ENCODE results near the gene KDM4C. TPM values are rescaled to one million over a fixed set of nuclear protein-coding genes. Genes with fewer than 3 reads are reported as not detected.

The KDM4C gene
- total RNA-seq, 2 experiments from 2014 or later, result 49.4 to 50.0 TPM

DNA sequence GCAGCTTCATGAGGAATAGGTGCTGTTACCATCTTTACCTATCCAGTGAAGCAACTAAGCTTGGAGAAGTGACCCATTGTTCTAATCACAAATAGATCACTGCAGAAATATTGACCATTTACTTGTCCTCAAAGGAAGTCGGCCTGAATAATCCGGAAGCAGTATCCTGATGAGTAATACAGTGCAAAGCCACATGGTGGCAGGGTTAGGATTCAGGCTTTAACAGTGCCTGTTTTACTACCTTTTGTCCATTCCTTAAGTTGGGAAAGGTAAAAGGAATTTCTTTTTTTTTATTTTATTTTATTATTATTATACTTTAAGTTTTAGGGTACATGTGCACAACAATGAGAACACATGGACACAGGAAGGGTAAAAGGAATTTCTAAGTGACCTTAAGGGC lies 336.3 kb downstream of the KDM4C start:
- ChIA-PET CTCF (no interaction called here), POLR2A (no interaction called here)
- Mint-ChIP-seq H3K9me3 (no peaks in the 10 kb centered on the region), H3K36me3 (ENCODE audit: low read depth) (peaks cover 29% of the 10 kb centered on the region), H3K4me1 (peaks cover 9% of the 10 kb centered on the region), H3K4me3 (no peak overlapping the region), H3K27ac (no peak overlapping the region), H3K27me3 (no peaks in the 10 kb centered on the region)
- no peak for DNase-seq

DNA sequence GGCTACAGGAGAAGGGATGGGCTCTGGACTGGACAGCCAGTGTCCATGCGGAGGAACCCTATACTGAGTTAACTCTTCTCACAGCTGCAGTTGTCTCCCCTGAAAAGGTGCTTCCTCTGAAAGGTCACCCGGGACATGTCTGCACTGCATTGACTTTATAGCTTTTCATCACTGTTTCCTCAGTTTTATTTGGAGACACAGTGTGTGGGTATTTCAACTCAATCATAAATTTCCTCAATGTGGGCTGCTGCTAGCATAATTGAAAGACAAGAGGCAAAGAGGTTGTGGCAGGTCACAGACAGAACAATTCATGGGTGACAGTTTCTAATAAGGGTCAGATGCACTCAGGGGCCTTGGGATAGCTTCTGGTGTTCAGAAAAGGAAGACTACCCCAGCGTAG lies 336.8 kb downstream of the KDM4C start:
- H3K27ac Mint-ChIP-seq, result no peak overlapping the region
- CTCF ChIA-PET, result no interaction called here
- DNase-seq, result no peak
- no peaks in the 10 kb centered on the region for H3K9me3 Mint-ChIP-seq
- H3K4me1 Mint-ChIP-seq, result peaks cover 9% of the 10 kb centered on the region
- POLR2A ChIA-PET, result no interaction called here
- H3K36me3 Mint-ChIP-seq (ENCODE audit: low read depth), result peaks cover 34% of the 10 kb centered on the region
- no peaks in the 10 kb centered on the region for H3K27me3 Mint-ChIP-seq
- H3K4me3 Mint-ChIP-seq, result no peak overlapping the region

DNA sequence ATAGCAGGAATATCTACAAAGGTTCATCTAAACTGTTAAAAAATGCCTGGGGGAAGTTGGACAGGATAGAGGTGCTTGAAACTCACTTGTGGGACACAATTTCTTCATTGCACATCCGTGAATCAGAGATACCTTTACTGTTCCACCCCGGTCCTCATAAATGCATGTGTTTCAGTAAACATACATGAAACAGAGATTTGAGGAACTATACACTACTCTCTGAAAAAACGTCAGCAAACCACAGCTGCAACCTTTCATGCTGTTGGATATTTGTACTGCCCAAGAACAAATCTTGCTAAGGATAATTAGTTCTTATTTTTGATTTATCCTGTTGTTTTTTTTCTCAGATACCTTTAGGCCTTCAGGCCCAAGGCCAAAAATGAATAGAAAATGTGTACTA lies 337.3 kb downstream of the KDM4C start:
- POLR2A ChIA-PET, result no interaction called here
- Mint-ChIP-seq H3K27ac (no peak overlapping the region), H3K4me3 (no peak overlapping the region), H3K27me3 (no peaks in the 10 kb centered on the region), H3K9me3 (no peaks in the 10 kb centered on the region), H3K36me3 (ENCODE audit: low read depth) (peaks cover 35% of the 10 kb centered on the region), H3K4me1 (peaks cover 9% of the 10 kb centered on the region)
- CTCF ChIA-PET, result no interaction called here
- no peak for DNase-seq

DNA sequence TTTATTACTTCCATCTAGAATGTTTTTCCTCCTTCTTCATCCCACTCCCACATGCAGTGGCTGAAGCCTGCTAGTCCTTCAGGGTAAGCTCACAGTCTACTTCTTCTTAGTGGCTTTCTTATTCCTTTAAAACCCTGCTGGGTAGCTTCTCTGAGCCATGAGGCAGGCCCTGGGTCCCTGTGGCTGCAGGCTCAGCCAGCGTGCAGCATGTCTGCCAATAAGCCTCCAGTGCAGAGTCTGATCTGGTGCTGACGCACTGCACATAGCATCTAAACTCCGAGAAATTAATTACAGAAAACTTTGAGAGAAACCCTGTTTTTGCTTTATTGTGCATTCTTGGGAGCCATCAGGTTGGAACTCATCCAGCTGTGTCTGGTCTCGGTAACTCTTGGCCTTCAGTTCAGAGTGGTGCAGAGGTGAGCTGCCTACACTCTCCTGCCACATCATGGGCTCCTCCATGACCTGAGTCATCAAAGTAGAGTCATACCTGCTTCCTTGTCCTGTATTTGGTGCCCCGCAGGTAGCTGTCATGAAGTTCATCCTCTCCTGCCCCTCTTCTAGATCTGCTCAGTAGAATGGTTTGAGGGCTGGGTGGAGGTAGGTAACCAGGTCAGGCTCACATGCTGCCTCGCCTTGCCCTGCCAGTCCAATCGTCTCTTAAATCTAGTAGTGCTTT lies 339.4 kb downstream of the KDM4C start:
- no peaks in the 10 kb centered on the region for H3K27me3 Mint-ChIP-seq
- POLR2A ChIA-PET, result no interaction called here
- H3K36me3 Mint-ChIP-seq (ENCODE audit: low read depth), result peaks cover 35% of the 10 kb centered on the region
- peaks cover 9% of the 10 kb centered on the region for H3K4me1 Mint-ChIP-seq
- no peak overlapping the region for H3K27ac Mint-ChIP-seq
- no peak overlapping the region for H3K4me3 Mint-ChIP-seq
- CTCF ChIA-PET, result interaction anchor here (0.6 kb wide), 1 partner anchor 728 kb away, joined by 4 read pairs; no protein-coding TSS in a partner anchor
- no peaks in the 10 kb centered on the region for H3K9me3 Mint-ChIP-seq
- no peak for DNase-seq

DNA sequence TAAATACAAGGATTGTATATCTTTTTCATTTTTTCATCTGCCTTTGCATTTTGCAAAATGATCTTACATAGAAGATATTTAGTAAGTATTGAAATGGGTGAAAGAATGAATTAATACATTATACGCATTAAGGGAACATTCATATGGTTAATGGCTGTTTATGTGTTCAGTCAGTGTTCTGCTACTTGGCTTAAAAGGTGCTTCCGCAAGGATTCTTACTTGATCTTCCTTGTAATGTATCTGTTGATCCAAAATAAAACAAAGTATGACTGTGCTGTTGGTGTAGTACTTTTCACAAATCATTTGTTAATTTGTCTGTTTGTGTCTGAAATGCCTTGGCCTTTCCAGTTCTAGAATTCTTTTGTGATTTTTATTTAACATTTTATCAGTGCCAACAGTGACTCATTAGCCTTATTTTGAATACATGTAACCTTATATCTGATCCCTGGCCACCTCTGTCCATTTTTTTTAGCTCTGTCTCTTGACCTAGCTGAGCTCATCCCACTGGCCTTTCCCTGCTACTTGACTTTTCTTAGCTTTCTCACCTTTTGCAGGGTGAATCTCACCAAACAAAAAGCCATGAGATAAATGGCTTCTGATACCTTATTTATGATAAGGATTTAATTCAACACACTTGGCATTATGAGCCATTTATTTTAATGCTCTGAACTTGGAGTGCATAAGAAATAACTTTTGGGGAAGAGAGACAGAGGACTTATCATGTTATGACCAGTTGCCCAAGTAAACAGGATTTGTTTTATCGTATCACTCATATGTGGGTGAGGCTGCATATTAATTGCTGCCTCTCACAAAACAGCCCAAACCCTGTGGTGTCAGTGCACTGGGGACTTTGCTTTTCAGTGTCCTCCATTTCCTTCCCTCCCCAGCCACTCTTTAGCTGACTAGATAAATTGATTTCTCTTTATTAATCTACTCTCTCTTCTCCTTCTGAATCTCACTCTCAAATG lies 340.3 kb downstream of the KDM4C start:
- Mint-ChIP-seq H3K27ac (no peak overlapping the region), H3K36me3 (ENCODE audit: low read depth) (peaks cover 36% of the 10 kb centered on the region), H3K4me3 (no peak overlapping the region), H3K27me3 (no peaks in the 10 kb centered on the region), H3K4me1 (peaks cover 5% of the 10 kb centered on the region), H3K9me3 (no peaks in the 10 kb centered on the region)
- no peak for DNase-seq
- ChIA-PET POLR2A (no interaction called here), CTCF (no interaction called here)

DNA sequence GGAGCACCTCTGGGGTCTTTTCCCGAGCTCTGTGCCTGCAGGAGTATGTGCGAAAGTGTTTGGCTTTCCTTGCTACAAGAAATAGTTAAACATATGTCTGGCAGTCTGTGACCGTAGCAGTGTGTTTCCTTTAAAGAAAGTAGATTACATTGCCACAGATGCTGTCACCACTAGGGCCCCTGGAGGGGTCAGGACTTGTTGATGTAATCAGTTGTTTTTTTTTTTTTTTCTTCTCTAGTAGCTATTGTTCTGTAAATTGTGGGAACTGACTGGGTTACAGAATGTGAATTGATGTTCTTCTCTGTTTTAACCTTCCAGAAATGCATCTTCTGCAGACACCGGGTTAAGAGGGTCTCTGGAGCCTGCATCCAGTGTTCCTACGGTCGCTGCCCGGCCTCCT lies 345.6 kb downstream of the KDM4C start:
- Mint-ChIP-seq H3K27ac (no peak overlapping the region), H3K9me3 (no peaks in the 10 kb centered on the region), H3K27me3 (no peaks in the 10 kb centered on the region), H3K36me3 (ENCODE audit: low read depth) (peaks cover 55% of the 10 kb centered on the region), H3K4me3 (no peak overlapping the region), H3K4me1 (no peaks in the 10 kb centered on the region)
- ChIA-PET POLR2A (no interaction called here), CTCF (no interaction called here)
- DNase-seq, result no peak

DNA sequence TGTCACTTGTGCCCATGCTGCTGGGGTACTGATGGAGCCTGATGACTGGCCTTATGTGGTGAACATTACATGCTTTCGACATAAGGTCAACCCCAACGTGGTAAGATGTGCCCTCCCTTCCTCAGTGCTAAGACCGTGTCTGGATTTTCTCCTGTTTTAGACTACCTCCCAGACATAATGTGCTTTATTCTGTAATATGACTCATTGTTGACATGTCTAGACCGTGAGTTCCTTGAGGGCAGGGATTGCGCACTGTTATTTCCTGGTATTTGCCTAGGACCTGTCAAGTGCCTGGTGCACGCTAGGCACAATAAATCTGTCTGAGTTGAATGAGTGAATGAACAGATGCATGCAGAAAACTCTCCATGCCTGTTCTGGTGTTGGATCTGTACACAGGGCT lies 346.0 kb downstream of the KDM4C start:
- peaks cover 51% of the 10 kb centered on the region for H3K36me3 Mint-ChIP-seq (ENCODE audit: low read depth)
- POLR2A ChIA-PET, result no interaction called here
- CTCF ChIA-PET, result no interaction called here
- no peak overlapping the region for H3K27ac Mint-ChIP-seq
- H3K9me3 Mint-ChIP-seq, result no peaks in the 10 kb centered on the region
- H3K4me1 Mint-ChIP-seq, result no peaks in the 10 kb centered on the region
- DNase-seq, result no peak
- H3K4me3 Mint-ChIP-seq, result no peak overlapping the region
- H3K27me3 Mint-ChIP-seq, result no peaks in the 10 kb centered on the region

DNA sequence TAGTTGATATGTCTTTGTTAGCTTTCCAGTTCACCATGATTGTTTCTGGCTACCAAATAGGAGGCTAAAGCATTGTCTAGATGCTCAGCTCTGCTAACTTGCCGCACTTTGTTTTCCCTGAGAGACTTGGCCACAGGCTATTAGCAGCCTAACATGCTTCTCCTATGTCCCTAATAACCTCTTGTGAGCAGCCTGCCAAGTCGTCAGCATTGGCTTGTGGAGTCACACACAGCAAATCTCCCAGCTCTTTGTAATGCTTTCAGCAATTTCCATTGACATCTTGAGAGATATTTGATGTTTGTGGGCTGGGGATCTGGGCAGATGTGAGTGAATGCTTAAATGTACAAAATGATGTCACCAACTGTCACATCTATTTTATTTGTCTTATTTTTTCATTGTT lies 346.9 kb downstream of the KDM4C start:
- Mint-ChIP-seq H3K4me1 (no peaks in the 10 kb centered on the region), H3K27me3 (no peaks in the 10 kb centered on the region), H3K4me3 (no peak overlapping the region), H3K27ac (no peak overlapping the region), H3K9me3 (no peaks in the 10 kb centered on the region), H3K36me3 (ENCODE audit: low read depth) (peaks cover 46% of the 10 kb centered on the region)
- ChIA-PET CTCF (no interaction called here), POLR2A (no interaction called here)
- DNase-seq, result no peak

DNA sequence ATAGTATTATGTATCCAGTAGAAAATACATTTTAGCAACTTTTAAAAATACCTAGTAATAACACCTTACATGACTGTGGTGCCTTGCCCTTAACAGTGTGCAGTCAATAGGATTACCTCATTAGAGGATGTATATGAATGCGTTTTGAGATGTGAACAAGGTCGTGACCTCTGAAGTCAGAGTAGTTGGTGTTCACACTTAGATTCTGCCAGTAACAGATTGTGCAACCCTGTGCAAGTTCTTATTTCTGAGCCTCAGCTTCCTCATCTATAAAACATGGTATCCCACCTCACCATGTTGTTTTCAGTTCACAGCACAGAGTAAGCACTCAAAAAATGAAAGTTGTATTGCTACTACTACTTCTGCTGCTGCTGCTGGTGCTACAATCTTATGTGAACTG lies 347.3 kb downstream of the KDM4C start:
- ChIA-PET POLR2A (no interaction called here), CTCF (no interaction called here)
- no peaks in the 10 kb centered on the region for H3K27me3 Mint-ChIP-seq
- H3K36me3 Mint-ChIP-seq (ENCODE audit: low read depth), result peaks cover 50% of the 10 kb centered on the region
- H3K27ac Mint-ChIP-seq, result no peak overlapping the region
- H3K4me1 Mint-ChIP-seq, result no peaks in the 10 kb centered on the region
- no peaks in the 10 kb centered on the region for H3K9me3 Mint-ChIP-seq
- no peak for DNase-seq
- H3K4me3 Mint-ChIP-seq, result no peak overlapping the region

DNA sequence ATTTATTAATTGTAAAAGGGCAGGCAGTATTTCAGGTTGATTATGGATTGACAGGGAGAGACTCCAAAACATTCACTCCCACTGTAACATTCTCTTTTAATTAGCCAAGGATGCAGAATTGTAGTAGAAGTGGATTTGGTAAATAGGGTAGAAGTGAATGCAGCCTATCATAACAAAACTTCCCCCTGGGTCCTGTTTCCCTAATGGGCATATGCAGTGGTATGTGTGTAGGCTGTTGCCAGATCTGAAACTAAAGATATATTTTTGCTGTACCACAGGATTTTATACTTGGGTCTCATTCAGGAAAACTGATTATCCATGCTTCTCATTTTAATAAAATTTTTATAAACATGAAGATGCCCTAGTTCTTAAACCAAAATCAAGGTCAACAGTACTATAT lies 351.2 kb downstream of the KDM4C start:
- no peaks in the 10 kb centered on the region for H3K9me3 Mint-ChIP-seq
- H3K27me3 Mint-ChIP-seq, result no peaks in the 10 kb centered on the region
- H3K36me3 Mint-ChIP-seq (ENCODE audit: low read depth), result peaks cover 47% of the 10 kb centered on the region
- ChIA-PET CTCF (no interaction called here), POLR2A (no interaction called here)
- H3K27ac Mint-ChIP-seq, result no peak overlapping the region
- H3K4me3 Mint-ChIP-seq, result no peak overlapping the region
- no peak for DNase-seq
- H3K4me1 Mint-ChIP-seq, result no peaks in the 10 kb centered on the region

DNA sequence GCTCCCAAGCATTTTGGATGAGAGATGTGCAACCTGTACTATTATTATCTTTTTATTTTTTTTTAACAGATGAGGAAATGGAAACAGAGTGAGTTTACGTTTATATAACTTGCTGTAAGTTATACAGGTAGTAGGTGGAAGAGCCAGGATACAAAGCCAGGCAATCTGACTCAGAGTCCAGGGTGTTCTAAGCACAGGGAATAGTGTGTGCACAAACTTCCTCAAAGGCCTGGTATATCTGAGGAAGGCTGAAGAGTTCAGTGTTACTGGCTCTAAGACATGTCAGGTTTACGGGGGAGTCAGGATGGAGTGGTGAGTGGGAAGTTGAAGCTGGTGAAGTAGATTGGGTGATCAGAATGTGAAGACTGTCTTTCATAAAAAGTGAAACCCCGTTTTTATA lies 353.6 kb downstream of the KDM4C start:
- ChIA-PET CTCF (no interaction called here), POLR2A (no interaction called here)
- H3K9me3 Mint-ChIP-seq, result no peaks in the 10 kb centered on the region
- no peaks in the 10 kb centered on the region for H3K4me1 Mint-ChIP-seq
- H3K27ac Mint-ChIP-seq, result no peak overlapping the region
- DNase-seq, result no peak
- no peaks in the 10 kb centered on the region for H3K27me3 Mint-ChIP-seq
- peaks cover 27% of the 10 kb centered on the region for H3K36me3 Mint-ChIP-seq (ENCODE audit: low read depth)
- H3K4me3 Mint-ChIP-seq, result no peak overlapping the region

DNA sequence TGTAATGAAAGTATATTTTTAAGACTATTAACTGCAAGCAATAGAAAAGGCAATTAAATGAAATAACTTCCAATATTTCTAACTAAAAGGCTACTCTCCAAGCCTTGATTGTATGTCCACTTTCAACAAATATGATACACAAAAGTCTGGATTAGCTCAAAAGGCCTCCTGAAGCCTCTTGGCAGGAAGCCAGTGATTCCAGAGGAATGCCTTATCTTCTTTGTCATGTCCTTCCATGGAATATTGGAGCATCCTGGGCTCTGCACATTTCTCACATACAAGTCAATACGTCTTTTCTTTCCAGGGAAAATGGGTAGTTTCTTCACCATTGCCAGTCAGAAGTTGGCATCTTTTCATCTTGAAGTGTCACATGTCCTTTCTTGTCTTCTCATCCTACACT lies 357.8 kb downstream of the KDM4C start:
- Mint-ChIP-seq H3K36me3 (ENCODE audit: low read depth) (peaks cover 16% of the 10 kb centered on the region), H3K9me3 (no peaks in the 10 kb centered on the region), H3K4me1 (peaks cover 14% of the 10 kb centered on the region), H3K27ac (no peak overlapping the region), H3K4me3 (no peak overlapping the region), H3K27me3 (no peaks in the 10 kb centered on the region)
- ChIA-PET CTCF (no interaction called here), POLR2A (no interaction called here)
- no peak for DNase-seq

DNA sequence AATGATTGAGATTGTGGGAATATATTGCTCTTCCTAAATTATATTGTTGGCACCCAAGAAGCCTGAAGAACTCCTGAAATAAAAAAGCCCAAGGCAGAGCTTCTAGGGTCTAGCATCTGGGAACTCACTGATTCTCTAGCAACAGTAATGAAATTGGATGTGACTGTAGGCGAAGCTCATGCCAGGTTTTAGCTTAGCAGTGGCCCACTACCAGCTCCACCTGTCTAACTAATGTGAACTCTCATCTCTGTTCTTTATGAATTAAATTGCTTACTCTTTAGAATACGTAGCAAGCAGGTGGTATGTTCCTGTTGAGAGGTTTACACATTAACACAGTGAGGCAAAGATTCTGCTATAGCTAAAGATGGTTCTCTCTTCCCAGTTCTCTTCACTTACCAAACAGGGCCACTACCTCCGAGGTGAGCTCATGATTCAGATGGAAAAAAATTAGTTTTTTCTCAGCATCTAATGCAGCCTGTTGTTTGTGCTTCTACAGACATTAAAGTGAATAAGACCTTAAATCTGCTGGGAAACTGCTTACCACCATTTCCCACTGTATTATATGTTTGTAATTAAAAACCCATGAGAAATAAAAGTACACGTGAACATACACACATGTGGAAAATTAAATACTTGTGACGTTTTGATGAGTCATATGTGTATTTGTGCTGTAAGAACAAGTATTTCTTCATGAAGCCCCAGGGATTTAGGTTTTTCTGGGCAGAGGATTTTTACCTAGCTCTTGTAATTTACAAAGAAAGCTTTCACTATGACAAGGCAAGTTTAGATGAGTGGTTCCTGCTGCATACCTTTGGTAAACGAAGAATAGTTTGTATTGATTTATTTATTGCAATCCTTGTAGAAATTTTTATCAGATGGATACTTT lies 360.1 kb downstream of the KDM4C start:
- Mint-ChIP-seq H3K9me3 (peaks cover 2% of the 10 kb centered on the region), H3K4me1 (peaks cover 23% of the 10 kb centered on the region), H3K27ac (no peak overlapping the region), H3K4me3 (no peak overlapping the region), H3K27me3 (no peaks in the 10 kb centered on the region), H3K36me3 (ENCODE audit: low read depth) (peaks cover 19% of the 10 kb centered on the region)
- ChIA-PET POLR2A (no interaction called here), CTCF (interaction anchor here (0.6 kb wide), 1 partner anchor 347 kb away, joined by 3 read pairs; no protein-coding TSS in a partner anchor)
- DNase-seq, result no peak

All from activated CD4-positive, alpha-beta memory T cell treated with anti-CD3 and anti-CD28 coated beads, Interleukin-2, amount 10 ng/mL, durations not matched to agents 7 days and 5 days (primary cell).